Right lobe of liver (tissue), 6 donors: ENCODE measurements around the gene C1QTNF1. TPM values are rescaled to one million over a fixed set of nuclear protein-coding genes. Genes with fewer than 3 reads are reported as not detected.

Source experiments
- ATAC-seq, 4 donors: fragments of 200-7000 bp; cut with Tn5 transposase; one replicate each; pipeline ENCODE4 v1.9.1; 2020; ENCODE audit warnings: mild to moderate bottlenecking in 4 of 4, moderate library complexity in 4 of 4
- DNase-seq, 3 donors: peaks; one replicate each; pipeline ENCODE4 v3.0.0-alpha.2; 2020
- H3K27ac ChIP-seq, 3 donors: fragments of 200-600 bp; one replicate each; pipeline ENCODE4 v1.8.0; 2022
- H3K27me3 ChIP-seq, 2 donors: fragments of 200-600 bp; one replicate each; pipeline ENCODE4 v1.8.0; 2022
- H3K36me3 ChIP-seq, 4 donors: fragments of 200-600 bp; sonication (generic) in 1 of 4; one replicate each; pipeline versions ENCODE4 v1.5.1 to v1.8.0; 2017 to 2022; ENCODE audit warnings: control low read depth in 1 of 4
- H3K4me1 ChIP-seq, 4 donors: fragments of 200-600 bp; sonication (generic) in 1 of 4; one replicate each; pipeline versions ENCODE4 v1.5.1 to v1.8.0; 2017 to 2022; ENCODE audit warnings: control low read depth in 1 of 4
- H3K4me3 ChIP-seq, 3 donors: fragments of 200-600 bp; one replicate each; pipeline ENCODE4 v1.8.0; 2022
- H3K9me3 ChIP-seq, 4 donors: fragments of 200-600 bp; sonication (generic) in 1 of 4; one replicate each; pipeline versions ENCODE4 v1.5.1 to v1.8.0; 2017 to 2022; ENCODE audit warnings: control low read depth in 1 of 4
- POLR2A ChIP-seq: fragments of 450-650 bp; IDR thresholded peaks from one replicate; pipeline ENCODE4 v1.6.1; 2017; ENCODE audit warnings: antibody characterized with exemption, mild to moderate bottlenecking
- WGBS: methylation state at CpG from one replicate; pipeline ENCODE4 v1.1.6; 2018; ENCODE audit warnings: low coverage, low lambda C conversion rate; ENCODE audit not compliant: insufficient coverage; ENCODE audit errors: missing lambda C conversion rate; 5-methylcytosine and 5-hydroxymethylcytosine counted together
- intact Hi-C, 2 donors: fragments of 100-400 bp; cut with DNase I; formaldehyde crosslinking; loops; one replicate each; pipeline versions ENCODE4 v1.11.2 to v1.14.1; 2022
- total RNA-seq, 6 experiments: library from RNA; depleted of rRNA in 2 of 6; stranded (reverse); fragments of >200 nt in 2 of 6; fragmentation: NEBNext Ultra II Directional in 3 of 6; extraction: Animal tissue kit (Norgen Biotek cat#: 25700) in 3 of 6; gene quantifications; one replicate each; pipeline versions ENCODE4 v1.1.0 to v1.2.4, GENCODE V29; 2016 to 2023
- TF ChIP-seq, protein P1 (sequence below), 4 donors: fragments of 200-600 bp in 3 of 4; fragments of 450-650 bp in 1 of 4; IDR thresholded peaks; one replicate each; pipeline versions ENCODE4 v1.5.1 to v1.8.0; 2016 to 2022; ENCODE audit warnings: antibody characterized with exemption in 4 of 4, mild to moderate bottlenecking in 2 of 4
- donor health status: DM: no; HTN: yes; CAD: no.
- donor health status: DM: no; HTN: no; CAD: no.
- donor health status: DM: no; HTN: no; CAD: no.
- donor health status: DM: no; HTN: yes; CAD: no.
- donor health status: DM: no; HTN: yes; CAD: no.

C1QTNF1 gene
- total RNA-seq, 6 experiments from 2014 or later: 9.8 to 40.2 (median 26.2) TPM

DNA sequence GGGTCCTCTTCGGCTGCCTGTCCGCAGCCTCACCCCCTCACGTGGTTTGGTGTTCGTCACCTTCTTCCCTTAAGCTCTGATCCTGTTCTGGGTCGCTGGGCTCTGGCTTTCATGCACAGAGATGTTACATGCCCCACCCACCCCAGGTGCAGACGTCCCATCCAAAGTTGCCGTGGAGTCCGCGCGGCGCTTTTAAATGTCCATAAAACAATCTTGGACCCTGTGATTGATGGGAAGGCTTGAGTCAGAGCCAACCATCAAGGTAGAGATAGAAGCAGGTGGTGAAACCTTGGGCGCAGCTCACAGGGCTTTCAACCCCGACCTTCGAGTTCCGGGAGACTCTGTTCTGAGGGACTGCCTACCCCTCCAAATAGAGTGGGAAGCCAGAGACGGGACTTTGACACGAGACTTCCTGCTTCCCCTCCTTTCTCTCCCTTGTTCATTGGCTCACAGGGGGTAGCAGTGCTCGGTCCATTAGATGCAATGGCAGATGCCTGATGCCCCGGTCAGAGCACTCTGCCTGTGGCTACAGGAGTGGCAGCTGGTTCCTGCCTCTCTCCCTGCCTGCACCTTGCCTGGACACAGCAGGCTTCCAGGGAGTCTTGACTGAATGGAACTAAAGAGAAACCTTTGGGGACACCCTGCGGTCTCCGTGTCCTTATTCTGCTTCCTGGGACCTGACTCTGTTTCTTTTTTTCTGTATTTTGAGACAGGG lies 54.7 kb downstream of the C1QTNF1 start:
- no peak overlapping the region for H3K4me3 ChIP-seq
- no peak for TF ChIP-seq POLR2A
- intact Hi-C loops: no loop called here
- 92% methylated on average over 8 of the region's 21 CpGs for WGBS
- H3K9me3 ChIP-seq: no peaks in the 10 kb centered on the region
- ATAC-seq: no peak
- DNase-seq: peak in 2 of 3 donors; percentile 13 to 39
- H3K4me1 ChIP-seq: peaks cover 0 to 10% (median 0%) of the 10 kb centered on the region in 4 donors
- H3K27ac ChIP-seq: no peak overlapping the region
- no peaks in the 10 kb centered on the region for H3K27me3 ChIP-seq
- peaks cover 0 to 51% (median under 1%) of the 10 kb centered on the region in 4 donors for H3K36me3 ChIP-seq

DNA sequence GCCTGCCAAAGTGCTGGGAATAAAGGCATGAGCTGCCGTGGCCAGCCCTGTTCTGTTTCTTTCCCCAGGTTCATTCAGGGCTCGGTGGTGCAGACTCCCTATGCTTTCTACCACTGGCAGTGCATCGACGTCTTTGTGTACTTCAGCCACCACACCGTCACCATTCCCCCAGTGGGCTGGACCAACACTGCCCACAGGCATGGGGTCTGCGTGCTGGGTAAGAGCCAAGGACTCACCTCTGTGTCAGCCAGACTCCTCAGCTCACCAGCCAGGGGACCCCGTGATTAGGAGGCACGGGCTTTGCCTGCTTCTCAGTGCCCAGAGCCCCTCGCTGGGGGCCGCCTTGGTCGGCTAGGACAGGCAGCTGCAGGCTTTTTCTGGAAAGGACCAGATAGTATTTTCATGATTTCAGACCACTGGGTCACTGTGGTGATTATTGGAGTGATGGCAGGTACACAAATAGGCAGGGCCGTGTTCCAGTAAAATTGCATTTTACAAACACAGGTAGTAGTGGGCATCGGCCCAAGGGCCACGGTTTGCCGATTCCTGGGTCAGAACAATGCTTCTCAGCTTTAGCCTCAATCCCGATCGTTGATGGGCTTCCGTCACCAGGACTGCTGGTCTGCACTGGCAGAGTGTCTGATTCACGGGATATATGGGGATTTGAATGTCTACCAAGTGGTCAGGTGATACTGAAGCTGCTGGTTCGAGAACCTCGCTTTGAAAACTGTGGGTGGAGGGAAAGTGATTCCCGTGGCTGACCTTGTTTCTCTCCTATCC lies 55.6 kb downstream of the C1QTNF1 start:
- intact Hi-C loops: no loop called here
- no peaks in the 10 kb centered on the region for H3K27me3 ChIP-seq
- no peak overlapping the region for H3K27ac ChIP-seq
- TF ChIP-seq POLR2A: no peak
- TF ChIP-seq, protein P1, sequence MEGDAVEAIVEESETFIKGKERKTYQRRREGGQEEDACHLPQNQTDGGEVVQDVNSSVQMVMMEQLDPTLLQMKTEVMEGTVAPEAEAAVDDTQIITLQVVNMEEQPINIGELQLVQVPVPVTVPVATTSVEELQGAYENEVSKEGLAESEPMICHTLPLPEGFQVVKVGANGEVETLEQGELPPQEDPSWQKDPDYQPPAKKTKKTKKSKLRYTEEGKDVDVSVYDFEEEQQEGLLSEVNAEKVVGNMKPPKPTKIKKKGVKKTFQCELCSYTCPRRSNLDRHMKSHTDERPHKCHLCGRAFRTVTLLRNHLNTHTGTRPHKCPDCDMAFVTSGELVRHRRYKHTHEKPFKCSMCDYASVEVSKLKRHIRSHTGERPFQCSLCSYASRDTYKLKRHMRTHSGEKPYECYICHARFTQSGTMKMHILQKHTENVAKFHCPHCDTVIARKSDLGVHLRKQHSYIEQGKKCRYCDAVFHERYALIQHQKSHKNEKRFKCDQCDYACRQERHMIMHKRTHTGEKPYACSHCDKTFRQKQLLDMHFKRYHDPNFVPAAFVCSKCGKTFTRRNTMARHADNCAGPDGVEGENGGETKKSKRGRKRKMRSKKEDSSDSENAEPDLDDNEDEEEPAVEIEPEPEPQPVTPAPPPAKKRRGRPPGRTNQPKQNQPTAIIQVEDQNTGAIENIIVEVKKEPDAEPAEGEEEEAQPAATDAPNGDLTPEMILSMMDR (IDR thresholded peaks at IDR 0.05): no peak
- 93% methylated on average over 14 of the region's 22 CpGs for WGBS
- peak in 2 of 3 donors; percentile 2 to 29 for DNase-seq
- H3K4me3 ChIP-seq: no peak overlapping the region
- peaks cover 0 to 61% (median 5%) of the 10 kb centered on the region in 4 donors for H3K36me3 ChIP-seq
- H3K9me3 ChIP-seq: no peaks in the 10 kb centered on the region
- H3K4me1 ChIP-seq: peaks cover 0 to 10% (median 0%) of the 10 kb centered on the region in 4 donors
- no peak for ATAC-seq

DNA sequence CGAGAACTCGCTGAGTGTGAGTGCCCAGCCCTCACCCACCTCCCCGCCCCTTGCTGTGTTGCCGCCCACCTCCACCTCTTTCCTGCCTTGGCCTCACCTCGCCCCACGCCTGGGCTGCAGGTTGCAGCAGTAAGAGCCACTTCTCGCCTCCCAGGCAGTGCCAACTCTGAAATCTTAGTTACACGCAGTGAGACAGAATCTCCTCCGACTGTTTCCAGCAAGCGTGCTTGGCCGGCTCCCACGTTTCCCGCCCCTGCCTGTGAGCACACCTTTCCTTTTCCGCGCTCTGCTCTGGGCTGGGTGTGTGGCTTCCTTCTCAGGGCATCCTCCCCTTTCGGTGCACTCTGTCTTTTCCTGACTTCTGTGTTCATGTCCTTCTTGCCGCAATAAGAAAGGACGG lies 56.4 kb downstream of the C1QTNF1 start:
- DNase-seq (peak in 1 of 3 donors; percentile 33), ATAC-seq (no peak)
- peaks cover 0 to 67% (median 7%) of the 10 kb centered on the region in 4 donors for H3K36me3 ChIP-seq
- no peaks in the 10 kb centered on the region for H3K9me3 ChIP-seq
- no peaks in the 10 kb centered on the region for H3K27me3 ChIP-seq
- peaks cover 0 to 10% (median 0%) of the 10 kb centered on the region in 4 donors for H3K4me1 ChIP-seq
- intact Hi-C loops: no loop called here
- WGBS: 98% methylated on average over 7 of the region's 18 CpGs
- no peak for TF ChIP-seq POLR2A
- TF ChIP-seq, protein P1 (IDR thresholded peaks at IDR 0.05): no peak
- H3K27ac ChIP-seq: no peak overlapping the region
- H3K4me3 ChIP-seq: no peak overlapping the region

DNA sequence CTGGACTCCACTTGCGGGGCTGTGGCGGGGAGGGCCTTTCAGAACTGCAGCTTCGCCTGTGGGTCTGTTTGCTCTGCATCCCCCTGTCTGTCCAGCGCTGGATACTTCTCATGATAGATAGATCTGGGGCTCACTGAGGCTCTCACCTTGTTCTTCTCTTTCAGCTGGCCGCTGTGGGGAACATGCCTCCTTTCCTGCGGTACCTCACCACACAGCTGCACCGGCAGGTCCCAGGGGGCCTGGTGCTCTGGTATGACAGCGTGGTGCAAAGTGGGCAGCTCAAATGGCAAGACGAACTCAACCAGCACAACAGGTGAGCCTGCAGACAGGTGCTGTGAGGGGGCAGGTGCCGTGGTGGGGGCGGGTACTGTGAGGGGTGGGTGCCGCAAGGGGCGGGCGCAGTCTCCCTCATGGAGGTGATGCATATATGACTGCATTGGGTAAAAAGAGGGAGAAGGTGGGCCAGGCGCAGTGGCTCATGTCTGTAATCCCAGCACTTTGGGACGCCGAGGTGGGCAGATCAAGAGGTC lies 56.9 kb downstream of the C1QTNF1 start:
- no peak overlapping the region for H3K4me3 ChIP-seq
- intact Hi-C loops: no loop called here
- no peak for ATAC-seq
- H3K36me3 ChIP-seq: peaks cover 0 to 72% (median 7%) of the 10 kb centered on the region in 4 donors
- TF ChIP-seq, protein P1 (IDR thresholded peaks at IDR 0.05): no peak
- no peak for TF ChIP-seq POLR2A
- peaks cover 0 to 5% (median 0%) of the 10 kb centered on the region in 4 donors for H3K4me1 ChIP-seq
- DNase-seq: peak in 1 of 3 donors; percentile 29
- 95% methylated on average over 8 of the region's 17 CpGs for WGBS
- H3K27ac ChIP-seq: no peak overlapping the region
- H3K9me3 ChIP-seq: no peaks in the 10 kb centered on the region
- no peaks in the 10 kb centered on the region for H3K27me3 ChIP-seq
